Measurements from ENCODE around the gene NPAS3. TPM values are rescaled to one million over a fixed set of nuclear protein-coding genes. Genes with fewer than 3 reads are reported as not detected.

The NPAS3 gene
- total RNA-seq, 1 donor from 2014 or later = 2.4 TPM

GRCh38 chr14:33676891-33677290 is 738.2 kb downstream of the NPAS3 start:
- Mint-ChIP-seq H3K27me3 (ENCODE audit: unreplicated experiment) (peaks cover 2% of the 10 kb centered on the region), H3K27ac (ENCODE audit: unreplicated experiment) (no peak overlapping the region), H3K36me3 (ENCODE audit: unreplicated experiment) (no peaks in the 10 kb centered on the region), H3K4me1 (ENCODE audit: low read depth, unreplicated experiment) (peaks cover 8% of the 10 kb centered on the region), H3K4me3 (ENCODE audit: unreplicated experiment) (no peak overlapping the region), H3K9me3 (ENCODE audit: unreplicated experiment) (no peaks in the 10 kb centered on the region)
- DNase-seq = no peak
- TF ChIP-seq CTCF (IDR thresholded peaks at IDR 0.05; ENCODE audit: partially characterized antibody, unreplicated experiment) = no peak

GRCh38 chr14:33678005-33678404 is 739.3 kb downstream of the NPAS3 start:
- Mint-ChIP-seq H3K27me3 (ENCODE audit: unreplicated experiment) (peaks cover 2% of the 10 kb centered on the region), H3K9me3 (ENCODE audit: unreplicated experiment) (no peaks in the 10 kb centered on the region), H3K4me1 (ENCODE audit: low read depth, unreplicated experiment) (peaks cover 11% of the 10 kb centered on the region), H3K27ac (ENCODE audit: unreplicated experiment) (no peak overlapping the region), H3K4me3 (ENCODE audit: unreplicated experiment) (no peak overlapping the region), H3K36me3 (ENCODE audit: unreplicated experiment) (no peaks in the 10 kb centered on the region)
- DNase-seq = no peak
- no peak for TF ChIP-seq CTCF (IDR thresholded peaks at IDR 0.05; ENCODE audit: partially characterized antibody, unreplicated experiment)

- H3K36me3 Mint-ChIP-seq (ENCODE audit: unreplicated experiment) = no peaks in the 10 kb centered on the region
- DNase-seq = no peak
- H3K27me3 Mint-ChIP-seq (ENCODE audit: unreplicated experiment) = peaks cover 1% of the 10 kb centered on the region
- TF ChIP-seq CTCF (IDR thresholded peaks at IDR 0.05; ENCODE audit: partially characterized antibody, unreplicated experiment) = no peak
- H3K4me3 Mint-ChIP-seq (ENCODE audit: unreplicated experiment) = no peak overlapping the region
- H3K9me3 Mint-ChIP-seq (ENCODE audit: unreplicated experiment) = peaks cover 2% of the 10 kb centered on the region
- H3K4me1 Mint-ChIP-seq (ENCODE audit: low read depth, unreplicated experiment) = peaks cover 11% of the 10 kb centered on the region
- H3K27ac Mint-ChIP-seq (ENCODE audit: unreplicated experiment) = no peak overlapping the region
These were observed 740.3 kb downstream of the NPAS3 start for GRCh38 chr14:33679025-33679424.

GRCh38 chr14:33679461-33680225 is 741.0 kb downstream of the NPAS3 start:
- no peak for DNase-seq
- Mint-ChIP-seq H3K4me3 (ENCODE audit: unreplicated experiment) (no peak overlapping the region), H3K9me3 (ENCODE audit: unreplicated experiment) (peaks cover 2% of the 10 kb centered on the region), H3K4me1 (ENCODE audit: low read depth, unreplicated experiment) (peaks cover 11% of the 10 kb centered on the region), H3K27me3 (ENCODE audit: unreplicated experiment) (peaks cover 1% of the 10 kb centered on the region), H3K27ac (ENCODE audit: unreplicated experiment) (no peak overlapping the region), H3K36me3 (ENCODE audit: unreplicated experiment) (no peaks in the 10 kb centered on the region)
- no peak for TF ChIP-seq CTCF (IDR thresholded peaks at IDR 0.05; ENCODE audit: partially characterized antibody, unreplicated experiment)

- no peak for DNase-seq
- TF ChIP-seq CTCF (IDR thresholded peaks at IDR 0.05; ENCODE audit: partially characterized antibody, unreplicated experiment) = no peak
- Mint-ChIP-seq H3K4me3 (ENCODE audit: unreplicated experiment) (no peak overlapping the region), H3K9me3 (ENCODE audit: unreplicated experiment) (peaks cover 2% of the 10 kb centered on the region), H3K36me3 (ENCODE audit: unreplicated experiment) (no peaks in the 10 kb centered on the region), H3K4me1 (ENCODE audit: low read depth, unreplicated experiment) (peaks cover 11% of the 10 kb centered on the region), H3K27me3 (ENCODE audit: unreplicated experiment) (peaks cover 1% of the 10 kb centered on the region), H3K27ac (ENCODE audit: unreplicated experiment) (no peak overlapping the region)
These were observed 742.2 kb downstream of the NPAS3 start for GRCh38 chr14:33680873-33681272.

Measured in glutamatergic neuron (in vitro differentiated cells).